HG03025 (cell line): ENCODE results near the gene OTOG.

Experiments used
- ATAC-seq: cut with Tn5 transposase; IDR thresholded peaks from one replicate; pipeline ENCODE4 v1.9.1; 2021; ENCODE audit warnings: mild to moderate bottlenecking, moderate library complexity; ENCODE audit not compliant: unreplicated experiment, low FRiP score

Gene OTOG

DNA sequence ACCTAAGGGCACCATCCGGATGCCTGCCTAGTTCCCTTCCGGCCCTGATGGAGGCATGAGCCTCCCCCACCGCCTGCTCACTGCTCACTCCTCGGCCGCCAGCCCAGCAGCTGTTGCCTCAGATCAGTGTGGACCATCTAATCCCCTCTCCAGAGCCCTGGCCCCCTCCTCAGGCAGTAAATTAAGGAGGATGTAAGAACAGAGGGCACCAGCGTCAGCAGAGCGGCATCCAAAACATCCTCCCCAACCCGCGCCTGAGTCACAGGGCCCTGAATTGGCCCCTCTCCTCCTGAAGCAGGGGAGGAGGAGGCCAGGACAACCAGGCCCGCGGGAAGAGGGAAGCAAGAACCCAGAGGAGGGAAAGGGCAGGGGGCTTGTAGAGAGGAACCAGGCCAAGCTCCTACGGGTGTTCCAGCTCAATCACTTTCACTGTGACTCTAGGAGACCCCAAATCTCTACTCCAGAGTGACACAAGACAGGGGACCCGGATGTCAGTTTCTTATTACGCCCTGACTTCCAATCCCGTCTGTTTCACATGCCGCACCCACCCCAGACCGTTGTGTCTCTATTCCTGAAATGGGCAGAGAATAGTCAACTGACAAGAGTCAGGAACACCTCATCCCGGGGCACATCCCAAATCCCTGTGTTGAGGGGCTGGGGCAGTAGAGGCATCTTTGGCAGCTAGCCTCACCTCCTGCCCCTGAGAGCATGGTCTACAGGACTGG lies 141.0 kb downstream of the OTOG start:
- ATAC-seq: no peak

DNA sequence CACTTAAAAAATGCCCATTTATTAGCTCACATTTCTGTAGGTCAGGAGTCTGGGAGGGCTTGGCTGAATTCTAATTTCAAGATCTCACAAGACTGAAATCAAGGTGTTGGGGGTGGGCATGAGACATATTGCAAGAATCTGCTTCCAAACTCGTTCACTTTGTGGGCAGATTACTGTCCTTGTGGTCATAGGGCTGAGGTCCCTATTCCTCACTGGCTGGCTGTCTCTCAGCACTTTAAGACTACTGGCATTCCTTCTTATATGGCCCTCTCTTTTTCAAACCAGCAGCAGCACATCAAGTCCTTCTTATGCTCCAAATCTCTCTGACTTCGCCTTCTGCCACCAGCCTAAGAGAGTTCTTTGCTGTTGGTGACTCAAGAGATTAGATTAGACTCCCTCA lies 144.5 kb downstream of the OTOG start:
- ATAC-seq: no peak

DNA sequence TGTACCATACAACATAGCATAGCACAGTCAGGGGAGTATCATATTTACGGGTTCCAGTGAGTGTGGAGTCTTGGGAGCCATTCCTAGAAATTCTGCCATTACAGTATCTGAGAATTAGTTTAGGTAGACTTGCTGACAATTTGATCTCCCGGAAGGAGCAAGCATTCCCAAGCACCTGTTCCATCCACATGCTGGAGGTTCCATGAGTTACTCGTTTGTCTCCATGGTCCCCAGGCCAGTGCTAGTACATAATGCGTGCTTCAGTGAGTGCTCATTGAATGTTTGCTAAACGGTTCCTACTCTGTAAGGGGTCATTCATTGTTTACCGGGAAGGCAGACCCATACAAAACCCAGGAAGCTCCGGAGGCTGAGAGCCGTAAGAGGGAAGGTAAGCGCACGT lies 144.9 kb downstream of the OTOG start:
- no peak for ATAC-seq

DNA sequence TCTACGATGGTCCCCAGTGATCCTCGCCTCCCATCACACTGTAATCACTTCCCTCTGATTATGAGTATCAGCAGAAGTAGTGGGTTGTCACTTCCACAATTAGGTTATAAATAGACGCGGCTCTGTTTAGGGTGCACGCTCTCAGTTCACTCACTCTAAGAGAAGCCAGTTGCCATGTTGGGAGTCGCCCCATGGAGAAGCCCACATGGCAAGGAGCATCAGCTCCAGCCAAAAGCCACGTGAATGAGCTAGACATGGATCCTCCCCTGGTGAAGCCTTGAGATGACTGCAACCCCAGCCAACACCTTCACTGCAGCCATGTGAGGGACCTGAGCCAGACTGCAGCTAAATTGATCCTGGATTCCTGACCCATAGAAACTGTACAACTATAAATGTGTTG lies 145.9 kb downstream of the OTOG start:
- ATAC-seq: no peak

- no peak for ATAC-seq
Observed at GRCh38 chr11:17693531-17693930, 146.5 kb downstream of the OTOG start.

GRCh38 chr11:17694494-17695110 lies 147.5 kb downstream of the OTOG start:
- no peak for ATAC-seq

DNA sequence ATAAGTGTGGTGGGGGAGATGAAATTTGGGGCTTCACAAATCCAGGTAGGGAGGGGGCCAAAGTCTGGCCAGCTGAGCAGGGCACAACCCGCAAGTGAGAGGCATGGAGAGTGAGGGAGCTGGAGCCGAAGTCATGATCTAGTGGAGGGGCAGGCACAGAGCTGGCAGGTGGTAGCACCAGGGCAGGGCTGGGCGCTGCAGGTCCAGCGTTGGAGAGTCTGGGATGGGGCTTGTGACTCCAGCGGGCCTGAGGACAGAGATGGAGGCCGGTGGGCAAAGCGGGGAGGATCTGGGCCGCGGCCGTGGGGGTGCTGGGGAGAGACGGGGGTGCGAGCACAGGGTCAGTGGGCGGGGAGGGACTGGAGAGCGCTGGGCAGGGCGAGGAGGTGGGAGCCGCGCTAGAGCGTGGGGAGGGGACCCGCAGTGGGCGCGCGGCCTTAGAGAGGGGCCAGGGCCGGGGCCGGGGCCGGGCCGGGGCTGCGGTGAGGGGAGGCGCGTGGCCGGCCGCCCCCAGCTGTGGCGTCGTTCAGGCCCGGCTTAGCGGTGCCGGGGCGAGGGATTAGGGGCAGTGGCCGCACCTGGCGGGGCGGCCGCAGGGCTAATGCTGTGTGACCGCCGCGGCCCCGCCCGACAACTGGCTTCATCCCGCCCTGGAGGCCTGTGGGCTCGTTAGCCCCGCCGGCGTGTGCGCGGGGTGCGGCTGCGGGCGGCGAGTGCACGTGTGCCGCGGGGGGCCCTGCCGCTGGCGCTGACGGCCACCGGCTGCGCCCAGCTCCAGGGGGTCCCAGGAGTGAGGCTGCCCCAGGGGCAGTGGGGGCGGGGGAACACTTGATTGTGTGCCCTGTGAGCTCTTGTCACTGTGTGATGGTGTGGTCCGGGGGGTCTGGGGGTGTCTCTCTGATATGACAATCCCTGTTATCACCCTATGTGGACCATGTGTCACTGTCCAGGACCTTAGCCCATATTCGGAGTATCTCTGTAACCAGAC lies 148.7 kb downstream of the OTOG start:
- no peak for ATAC-seq

GRCh38 chr11:17696741-17697140 lies 149.7 kb downstream of the OTOG start:
- no peak for ATAC-seq
